ENCODE measurements around the gene DNM1. TPM values are rescaled to one million over a fixed set of nuclear protein-coding genes. Genes with fewer than 3 reads are reported as not detected.

The DNM1 gene
- total RNA-seq, 4 donors from 2014 or later, result 4.3 to 18.9 (median 10.1) TPM

- TF ChIP-seq POLR2A (IDR thresholded peaks at IDR 0.05) (no peak), EP300 (IDR thresholded peaks at IDR 0.05) (no peak), CTCF (IDR thresholded peaks at IDR 0.05) (no peak), POLR2AphosphoS5 (IDR thresholded peaks at IDR 0.05) (no peak)
- Histone ChIP-seq H3K27me3 (no peaks in the 10 kb centered on the region), H3K36me3 (peaks cover 29% of the 10 kb centered on the region), H3K9me3 (no peaks in the 10 kb centered on the region), H3K4me1 (peaks cover 46% of the 10 kb centered on the region), H3K4me3 (no peak overlapping the region), H3K27ac (peak overlapping the region; percentile 20)
- no peak for DNase-seq (ENCODE audit: low spot score in 2 of 2)
- 64% methylated on average over 20 of the region's 20 CpGs for WGBS
Measured at GRCh38 chr9:128254362-128254761, 51.2 kb downstream of the DNM1 start.

- WGBS, result 57% methylated on average over 13 of the region's 18 CpGs
- no peak for DNase-seq (ENCODE audit: low spot score in 2 of 2)
- Histone ChIP-seq H3K36me3 (peaks cover 36% of the 10 kb centered on the region), H3K27ac (no peak overlapping the region), H3K4me1 (peaks cover 46% of the 10 kb centered on the region), H3K4me3 (no peak overlapping the region), H3K9me3 (no peaks in the 10 kb centered on the region), H3K27me3 (no peaks in the 10 kb centered on the region)
- TF ChIP-seq POLR2AphosphoS5 (IDR thresholded peaks at IDR 0.05) (no peak), POLR2A (IDR thresholded peaks at IDR 0.05) (no peak), CTCF (IDR thresholded peaks at IDR 0.05) (peak; percentile 34 to 85), EP300 (IDR thresholded peaks at IDR 0.05) (no peak)
Measured at GRCh38 chr9:128254855-128255759, 51.9 kb downstream of the DNM1 start.

- H3K27me3 ChIP-seq, result no peaks in the 10 kb centered on the region
- no peaks in the 10 kb centered on the region for H3K9me3 ChIP-seq
- DNase-seq (ENCODE audit: low spot score in 2 of 2), result no peak
- H3K4me1 ChIP-seq, result peaks cover 27% of the 10 kb centered on the region
- no peak for TF ChIP-seq EP300 (IDR thresholded peaks at IDR 0.05)
- TF ChIP-seq POLR2AphosphoS5 (IDR thresholded peaks at IDR 0.05), result no peak
- no peak for TF ChIP-seq CTCF (IDR thresholded peaks at IDR 0.05)
- no peak for TF ChIP-seq POLR2A (IDR thresholded peaks at IDR 0.05)
- H3K27ac ChIP-seq, result no peak overlapping the region
- H3K36me3 ChIP-seq, result peaks cover 58% of the 10 kb centered on the region
- 83% methylated on average over 20 of the region's 23 CpGs for WGBS
- no peak overlapping the region for H3K4me3 ChIP-seq
Measured at GRCh38 chr9:128257086-128257825, 54.1 kb downstream of the DNM1 start.

- no peak overlapping the region for H3K27ac ChIP-seq
- TF ChIP-seq POLR2A (IDR thresholded peaks at IDR 0.05), result no peak
- no peak for TF ChIP-seq POLR2AphosphoS5 (IDR thresholded peaks at IDR 0.05)
- TF ChIP-seq CTCF (IDR thresholded peaks at IDR 0.05), result no peak
- no peak for TF ChIP-seq EP300 (IDR thresholded peaks at IDR 0.05)
- peaks cover 64% of the 10 kb centered on the region for H3K36me3 ChIP-seq
- H3K9me3 ChIP-seq, result no peaks in the 10 kb centered on the region
- DNase-seq (ENCODE audit: low spot score in 2 of 2), result no peak
- H3K4me3 ChIP-seq, result no peak overlapping the region
- peaks cover 27% of the 10 kb centered on the region for H3K4me1 ChIP-seq
- no peaks in the 10 kb centered on the region for H3K27me3 ChIP-seq
- WGBS, result 89% methylated on average over 9 of the region's 11 CpGs
Measured at GRCh38 chr9:128257907-128258306, 54.7 kb downstream of the DNM1 start.

- H3K4me1 ChIP-seq, result peaks cover 23% of the 10 kb centered on the region
- DNase-seq (ENCODE audit: low spot score in 2 of 2), result no peak
- no peak overlapping the region for H3K27ac ChIP-seq
- TF ChIP-seq POLR2AphosphoS5 (IDR thresholded peaks at IDR 0.05) (no peak), CTCF (IDR thresholded peaks at IDR 0.05) (no peak), EP300 (IDR thresholded peaks at IDR 0.05) (no peak), POLR2A (IDR thresholded peaks at IDR 0.05) (no peak)
- H3K9me3 ChIP-seq, result no peaks in the 10 kb centered on the region
- H3K4me3 ChIP-seq, result no peak overlapping the region
- H3K27me3 ChIP-seq, result no peaks in the 10 kb centered on the region
- WGBS, result 87% methylated on average over 6 of the region's 6 CpGs
- peaks cover 69% of the 10 kb centered on the region for H3K36me3 ChIP-seq
Measured at GRCh38 chr9:128258326-128258725, 55.1 kb downstream of the DNM1 start.
